AML-193 (cell line): ENCODE data around the gene NTN3.

ENCODE experiments used
- DNase-seq, 2 experiments: peaks; one replicate each; lab custom pipeline; 2025; lab: John Stamatoyannopoulos, UW

Gene NTN3

DNA sequence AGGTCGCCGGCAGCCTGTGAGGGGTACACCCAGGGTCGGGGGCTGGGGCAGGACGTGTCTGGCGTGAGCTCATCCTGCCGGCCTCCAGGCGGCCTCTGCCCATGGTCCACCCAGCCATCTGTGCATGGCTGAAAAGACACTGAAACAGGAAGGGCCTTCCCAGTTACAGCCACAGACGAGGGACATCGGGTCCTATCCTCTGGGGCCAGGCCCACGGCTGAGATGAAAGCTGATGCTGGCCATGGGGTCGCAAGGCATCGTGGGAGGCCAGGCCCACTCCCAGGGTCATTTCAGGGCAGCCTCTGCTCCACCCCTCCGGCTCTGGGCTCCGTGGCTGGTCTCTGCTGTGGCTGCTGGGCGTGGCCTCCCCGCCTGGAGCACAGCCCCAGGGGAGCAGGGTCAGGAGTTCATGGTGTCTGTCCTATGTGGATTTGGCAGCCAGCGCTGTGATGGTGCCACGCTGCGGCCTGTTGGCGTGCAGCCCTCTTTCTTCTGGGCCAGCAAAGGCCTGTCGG lies 26.1 kb downstream of the NTN3 start:
- DNase-seq = no peak

DNA sequence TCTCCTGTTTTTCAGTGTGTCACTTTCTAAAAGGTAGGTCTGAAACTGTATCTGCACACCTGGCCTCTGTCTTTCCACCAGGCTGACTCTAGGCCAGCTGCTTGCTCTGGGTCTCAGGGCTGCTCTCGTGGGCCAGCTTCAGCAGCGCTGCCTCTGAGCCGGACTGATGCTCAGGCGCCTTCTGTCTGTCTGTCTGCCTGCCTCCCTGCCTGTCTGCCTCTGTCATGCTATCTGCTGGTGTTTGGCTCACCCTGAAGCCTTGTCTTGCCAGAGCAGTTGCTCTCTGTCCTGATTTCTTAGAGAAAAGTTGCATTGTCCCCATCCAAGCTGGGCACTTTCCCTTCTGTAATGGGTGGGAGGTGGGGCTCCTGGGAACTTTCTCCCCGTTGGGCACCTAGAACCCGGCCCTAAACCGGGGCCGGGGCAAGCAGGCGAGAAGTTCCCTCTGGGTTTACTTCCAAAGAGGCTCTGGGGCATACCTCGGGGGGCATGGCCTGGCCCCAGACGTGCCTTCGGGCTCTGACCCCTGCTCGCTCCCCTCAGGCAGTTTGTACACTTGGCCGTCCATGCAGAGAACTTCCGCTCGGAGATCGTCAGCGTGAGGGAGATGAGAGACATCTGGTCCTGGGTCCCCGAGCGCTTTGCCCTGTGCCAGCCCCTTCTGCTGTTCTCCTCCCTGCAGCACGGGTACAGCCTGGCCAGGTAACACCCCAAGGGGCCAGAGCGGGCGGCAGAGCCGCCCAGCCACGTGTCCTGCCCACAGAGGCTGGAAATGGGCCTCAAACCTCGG lies 26.8 kb downstream of the NTN3 start:
- DNase-seq = no peak

DNA sequence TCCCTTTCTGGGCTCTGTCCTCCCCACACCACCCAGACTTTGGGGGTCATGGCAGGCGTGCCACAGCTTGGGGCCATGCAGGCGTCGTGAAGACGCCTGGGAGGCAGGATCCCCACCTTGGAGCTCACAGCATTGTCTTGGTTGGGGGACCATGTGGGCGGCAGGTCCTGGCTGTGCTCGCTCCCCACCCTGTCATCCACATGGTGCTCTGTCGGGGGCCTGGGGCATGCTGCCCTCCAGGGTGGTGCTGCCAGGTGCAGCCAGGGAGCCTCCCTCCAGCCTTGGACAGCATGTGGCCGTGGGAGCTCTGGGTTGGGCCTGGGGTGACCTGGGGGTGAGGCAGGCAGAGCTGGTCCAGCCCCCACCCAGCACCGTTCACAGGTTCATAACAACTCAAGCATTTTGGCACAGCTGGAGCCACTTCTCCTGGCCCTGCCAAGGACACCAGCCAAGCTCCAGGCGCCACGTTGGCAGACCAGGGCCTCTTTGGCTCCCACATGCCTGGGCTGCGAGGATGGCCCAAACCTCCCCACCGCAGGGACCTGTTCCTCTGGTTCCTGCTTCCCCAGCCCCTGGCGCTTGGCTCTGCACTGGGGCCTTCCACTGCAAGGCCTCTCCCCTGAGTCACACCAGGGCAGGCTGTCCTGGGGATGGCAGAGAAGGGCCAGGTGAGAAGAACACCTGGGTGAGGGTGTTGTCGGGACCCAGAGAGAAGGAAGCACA lies 27.6 kb downstream of the NTN3 start:
- no peak for DNase-seq

DNA sequence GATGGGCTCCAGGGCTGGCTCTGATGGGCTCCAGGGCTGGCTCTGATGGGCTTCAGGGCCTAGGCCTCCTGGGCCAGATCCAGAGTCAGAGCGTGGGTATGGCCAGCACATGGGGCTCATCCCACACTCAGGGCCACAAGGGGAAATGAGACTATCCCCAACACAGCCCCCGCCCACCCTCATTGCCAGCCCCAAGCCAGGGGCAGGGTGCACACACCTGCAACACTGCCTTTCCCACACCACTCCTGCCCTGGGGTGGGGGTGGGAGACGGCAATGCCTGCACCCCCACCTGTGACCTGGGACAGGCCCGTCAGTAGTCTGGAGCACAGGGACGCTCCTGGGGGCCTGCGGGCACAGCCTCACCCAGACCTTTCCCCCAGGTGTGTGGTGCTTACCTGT lies 28.4 kb downstream of the NTN3 start:
- DNase-seq = no peak

DNA sequence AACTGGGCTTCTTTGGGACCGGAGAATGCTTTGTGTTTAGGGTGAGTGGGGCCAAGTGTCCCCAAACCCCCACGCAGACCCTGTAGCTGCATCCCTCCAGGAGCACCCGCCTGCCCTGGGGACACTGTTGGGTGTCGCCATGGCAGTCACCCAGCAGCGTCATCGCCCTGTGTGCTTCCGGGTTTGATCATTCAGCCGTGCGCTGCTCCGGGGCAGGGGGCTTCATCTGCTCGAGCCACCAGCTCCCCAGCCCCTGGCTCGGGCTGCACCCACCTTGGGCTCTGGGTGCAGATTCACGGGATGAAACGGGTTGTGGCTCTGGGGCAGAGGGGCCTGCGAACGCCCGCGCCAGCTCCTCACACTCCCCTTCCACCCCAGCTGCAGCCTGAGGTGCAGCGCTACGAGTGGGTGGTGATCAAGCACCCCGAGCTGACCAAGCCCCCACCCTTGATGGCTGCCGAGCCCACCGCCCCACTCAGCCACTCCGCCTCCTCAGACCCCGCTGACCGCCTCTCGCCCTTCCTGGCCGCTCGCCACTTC lies 28.9 kb downstream of the NTN3 start:
- DNase-seq = no peak

DNA sequence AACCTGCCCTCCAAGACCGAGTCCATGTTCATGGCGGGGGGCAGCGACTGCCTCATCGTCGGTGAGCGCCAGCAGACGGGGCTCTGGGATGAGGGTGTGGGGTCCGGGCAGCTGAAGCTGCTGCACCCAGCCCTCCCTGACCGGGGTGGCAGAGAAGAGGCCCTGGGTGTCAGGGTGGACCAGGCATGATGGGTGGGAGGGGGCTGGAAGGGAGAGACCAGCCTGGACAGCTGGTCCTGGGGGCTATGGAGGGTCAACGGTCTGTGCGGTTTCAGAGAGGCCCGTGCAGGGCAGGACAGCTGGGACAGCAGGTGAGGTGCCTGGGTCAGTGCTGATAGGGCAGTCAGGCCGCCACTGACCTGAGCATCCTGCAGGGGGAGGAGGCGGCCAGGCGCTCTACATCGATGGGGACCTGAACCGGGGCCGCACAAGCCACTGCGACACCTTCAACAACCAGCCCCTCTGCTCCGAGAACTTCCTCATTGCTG lies 29.4 kb downstream of the NTN3 start:
- no peak for DNase-seq

DNA sequence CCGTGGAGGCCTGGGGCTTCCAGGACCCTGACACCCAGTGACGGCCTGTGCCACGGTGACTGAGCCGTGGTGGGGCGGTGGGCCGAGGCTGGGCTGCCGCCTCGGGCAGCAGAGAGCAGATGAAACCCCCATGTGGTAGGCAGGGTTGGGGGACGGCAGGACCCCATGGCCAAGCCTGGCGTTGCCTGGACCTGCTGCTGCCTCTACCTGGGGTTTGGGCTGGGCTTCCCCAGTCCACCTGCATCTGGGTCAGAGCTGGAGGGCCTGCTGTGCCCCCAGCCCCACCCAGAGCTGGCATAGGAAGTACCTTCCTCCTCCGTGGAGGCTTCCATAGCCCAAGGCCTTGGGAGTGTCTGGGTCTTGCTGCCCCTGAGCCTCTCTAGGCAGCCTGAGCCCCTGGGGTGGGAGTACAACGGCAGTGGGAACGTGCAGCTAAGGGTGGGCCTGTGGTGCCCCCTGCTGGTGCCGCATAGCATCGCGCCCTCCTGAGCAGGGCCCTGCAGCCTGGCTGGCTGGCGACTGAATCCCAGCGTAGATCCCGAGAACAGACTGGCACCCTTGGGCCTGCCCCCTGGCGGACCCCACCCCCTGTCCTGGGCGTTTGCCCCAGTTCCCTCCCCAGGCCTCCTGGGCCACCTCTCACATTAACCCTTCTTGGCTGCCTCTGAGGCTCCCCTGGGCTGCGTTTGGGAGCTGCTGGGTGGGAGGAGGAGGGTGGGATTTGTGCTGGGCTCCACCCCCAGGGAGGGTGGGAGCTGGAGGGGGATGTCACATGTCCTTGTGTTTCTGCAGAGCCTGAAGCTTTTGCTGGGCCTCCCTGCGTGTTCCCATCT lies 30.0 kb downstream of the NTN3 start:
- peak; percentile 41 to 51 for DNase-seq

DNA sequence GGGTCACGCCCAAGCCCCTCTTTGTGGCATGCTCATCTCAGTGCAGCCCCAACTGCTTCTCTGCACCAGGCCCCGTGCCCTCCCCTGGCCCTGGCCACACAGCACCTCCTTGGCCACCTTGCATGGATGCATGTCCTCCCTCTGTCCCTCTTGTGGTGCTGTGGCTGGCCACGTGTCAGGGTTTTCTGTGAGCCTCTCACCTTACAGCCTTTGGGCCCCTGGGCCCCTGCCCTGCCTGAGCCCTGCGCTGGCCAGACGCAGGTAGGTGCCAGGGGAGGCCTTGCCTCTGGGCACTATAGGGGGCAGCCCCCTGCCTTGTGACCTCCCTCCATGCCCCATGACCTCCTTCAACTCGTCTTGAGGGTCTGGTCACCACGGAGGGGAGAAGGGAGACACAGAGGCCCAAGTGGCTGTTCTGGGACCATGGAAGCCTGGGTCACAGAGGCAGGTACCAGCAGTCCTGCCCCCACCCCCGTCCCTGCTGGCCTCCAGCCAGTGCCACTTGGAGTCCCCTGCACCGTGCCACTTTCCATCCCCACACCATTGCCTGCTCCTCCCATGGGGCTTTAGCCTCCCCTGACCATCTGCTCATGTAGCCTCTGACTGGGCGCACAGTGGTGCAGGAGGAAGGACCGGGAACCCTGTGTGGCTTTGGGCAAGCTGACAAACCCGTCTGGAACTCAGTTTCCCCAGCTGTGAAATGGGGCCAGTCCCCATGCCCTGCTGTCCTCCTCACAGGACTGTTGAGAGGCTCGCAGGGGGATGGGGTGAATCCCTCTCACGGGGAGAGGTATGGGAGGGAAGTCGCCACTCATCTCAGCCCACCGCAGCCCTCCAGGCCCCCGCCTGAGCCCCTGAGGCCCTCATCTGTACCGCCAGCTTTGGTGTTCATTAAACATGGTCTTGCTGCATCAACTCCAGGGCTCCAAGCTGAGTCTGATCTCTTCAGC lies 31.1 kb downstream of the NTN3 start:
- no peak for DNase-seq

DNA sequence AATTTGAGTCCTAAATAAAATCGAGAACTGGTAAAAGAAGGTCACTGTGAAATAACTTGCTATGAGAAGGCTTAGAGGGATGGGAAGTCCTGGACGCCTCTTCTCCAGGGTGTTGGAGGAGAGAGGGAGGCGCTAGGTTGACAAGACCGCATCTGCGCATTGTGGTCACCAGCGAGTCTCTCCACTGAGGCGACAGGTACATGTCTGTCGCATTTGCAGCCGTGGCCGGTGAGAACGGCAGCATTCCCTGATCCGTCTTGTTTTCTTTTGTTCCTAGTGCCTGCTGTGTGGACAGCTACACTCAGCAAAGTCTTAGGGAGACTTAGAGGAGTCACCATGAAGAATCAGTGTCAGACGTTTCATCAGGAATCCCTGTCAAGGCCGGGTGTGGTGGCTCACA lies 34.6 kb downstream of the NTN3 start:
- no peak for DNase-seq

DNA sequence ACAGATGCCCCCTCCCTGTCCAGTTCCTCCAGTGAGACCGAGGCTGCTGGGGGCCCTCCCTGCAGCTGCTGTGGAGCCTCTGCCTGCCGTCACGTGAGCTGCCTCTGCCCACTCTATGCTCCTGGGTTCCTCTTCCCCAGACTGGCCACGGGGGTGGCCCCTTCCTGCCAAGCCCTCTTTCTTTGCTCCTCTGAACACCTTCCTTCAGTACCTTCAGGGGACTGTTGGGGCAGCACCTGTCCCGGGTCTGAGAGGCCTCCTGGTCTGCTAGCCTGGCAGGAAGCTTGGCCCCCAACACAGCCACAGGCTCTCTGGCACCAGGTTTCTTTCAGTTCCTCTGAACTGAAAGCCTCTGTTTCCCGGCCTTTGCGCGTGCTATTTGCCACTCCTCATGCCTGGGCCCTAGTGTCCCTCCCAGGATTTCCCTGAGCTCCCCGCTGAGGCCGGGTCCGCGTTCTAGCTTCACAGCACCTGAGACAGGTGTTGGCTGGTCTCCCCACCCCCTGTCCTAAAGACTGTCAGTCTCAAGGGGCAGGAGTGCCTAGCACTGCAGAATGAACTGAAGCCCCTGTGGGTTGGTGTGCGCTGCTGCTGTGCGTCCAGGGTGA lies 36.1 kb downstream of the NTN3 start:
- DNase-seq = no peak

DNA sequence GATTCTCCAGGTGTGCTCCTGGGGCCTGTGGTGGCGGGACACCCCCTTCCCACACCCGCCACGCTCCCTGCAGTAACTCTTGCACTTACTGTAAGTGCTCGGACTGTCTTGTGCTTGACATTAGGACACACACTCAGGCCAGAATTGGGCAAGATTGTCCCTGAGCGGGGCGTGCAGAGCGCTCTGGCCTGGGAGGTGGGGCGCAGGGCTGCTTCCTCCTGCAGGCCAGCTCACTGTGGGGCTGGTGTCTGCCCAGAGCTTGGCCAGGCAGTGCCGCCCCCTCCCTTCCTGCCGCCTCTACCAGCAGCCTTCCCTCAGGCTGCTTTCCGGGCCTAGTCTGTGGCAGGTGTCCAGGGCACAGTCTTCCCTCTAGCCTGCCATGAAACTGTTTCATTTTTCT lies 36.6 kb downstream of the NTN3 start:
- no peak for DNase-seq

DNA sequence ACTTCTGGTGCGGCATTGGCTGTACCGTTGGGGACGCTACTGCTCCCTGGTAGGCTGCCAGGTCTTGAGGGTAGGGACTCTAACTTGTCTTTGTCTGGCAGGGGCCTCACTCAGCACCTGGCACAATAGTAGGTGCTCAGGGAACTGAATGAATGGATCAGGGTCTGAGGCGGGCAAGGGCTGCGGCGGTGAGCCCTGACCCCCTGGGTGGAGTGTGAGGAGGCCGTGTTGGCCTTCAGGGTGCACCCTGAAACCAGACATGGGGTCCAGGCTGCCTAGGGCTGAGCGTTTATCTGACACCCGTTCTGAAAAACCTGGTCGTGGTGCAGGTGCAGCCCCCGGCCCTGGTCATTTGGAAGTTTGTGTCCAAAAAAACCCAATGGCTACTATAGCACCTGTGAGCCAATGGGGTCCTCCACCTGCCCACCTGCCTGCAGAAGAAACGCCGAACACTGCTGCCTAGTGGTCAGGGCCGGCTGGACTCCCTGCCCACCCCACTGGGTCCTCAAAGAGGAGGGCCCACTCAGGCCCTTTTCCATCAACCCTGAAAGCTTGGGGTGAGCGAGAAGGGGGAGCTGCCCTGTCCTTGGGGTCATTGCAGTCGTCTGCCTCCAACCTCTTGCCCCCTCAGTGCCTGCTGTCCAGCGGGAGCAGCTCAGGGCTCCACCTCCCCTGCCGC lies 37.8 kb downstream of the NTN3 start:
- no peak for DNase-seq

DNA sequence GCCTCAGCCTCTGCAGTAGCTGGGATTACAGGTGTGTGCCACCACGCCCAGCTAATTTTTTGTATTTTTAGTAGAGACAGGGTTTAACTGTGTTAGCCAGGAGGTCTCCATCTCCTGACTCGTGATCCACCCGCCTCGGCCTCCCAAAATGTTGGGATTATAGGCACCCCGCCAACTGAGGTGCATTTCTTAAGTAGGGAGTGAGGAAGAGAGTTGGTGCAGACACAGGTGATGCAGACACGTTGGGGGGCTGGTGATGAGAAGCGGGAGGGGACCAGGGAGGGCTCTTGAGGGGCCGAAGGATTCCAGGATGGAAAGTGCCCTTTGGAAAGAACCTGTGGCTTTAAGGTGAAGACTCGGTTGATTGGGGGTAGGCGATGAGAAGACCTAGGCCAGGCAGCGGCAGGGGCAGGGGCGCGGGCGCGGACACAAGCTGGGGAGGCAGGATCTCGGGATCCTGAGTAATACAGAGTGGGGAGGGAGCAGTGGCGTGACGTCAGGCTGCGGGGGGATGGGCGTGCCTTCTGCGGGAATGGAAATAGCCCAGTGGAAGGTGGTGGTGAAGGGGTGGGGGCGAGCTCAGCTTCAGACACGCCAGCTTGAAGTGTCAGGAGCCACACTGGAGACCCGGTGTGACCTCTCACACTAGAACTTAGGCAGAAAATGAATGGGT lies 40.2 kb downstream of the NTN3 start:
- no peak for DNase-seq

DNA sequence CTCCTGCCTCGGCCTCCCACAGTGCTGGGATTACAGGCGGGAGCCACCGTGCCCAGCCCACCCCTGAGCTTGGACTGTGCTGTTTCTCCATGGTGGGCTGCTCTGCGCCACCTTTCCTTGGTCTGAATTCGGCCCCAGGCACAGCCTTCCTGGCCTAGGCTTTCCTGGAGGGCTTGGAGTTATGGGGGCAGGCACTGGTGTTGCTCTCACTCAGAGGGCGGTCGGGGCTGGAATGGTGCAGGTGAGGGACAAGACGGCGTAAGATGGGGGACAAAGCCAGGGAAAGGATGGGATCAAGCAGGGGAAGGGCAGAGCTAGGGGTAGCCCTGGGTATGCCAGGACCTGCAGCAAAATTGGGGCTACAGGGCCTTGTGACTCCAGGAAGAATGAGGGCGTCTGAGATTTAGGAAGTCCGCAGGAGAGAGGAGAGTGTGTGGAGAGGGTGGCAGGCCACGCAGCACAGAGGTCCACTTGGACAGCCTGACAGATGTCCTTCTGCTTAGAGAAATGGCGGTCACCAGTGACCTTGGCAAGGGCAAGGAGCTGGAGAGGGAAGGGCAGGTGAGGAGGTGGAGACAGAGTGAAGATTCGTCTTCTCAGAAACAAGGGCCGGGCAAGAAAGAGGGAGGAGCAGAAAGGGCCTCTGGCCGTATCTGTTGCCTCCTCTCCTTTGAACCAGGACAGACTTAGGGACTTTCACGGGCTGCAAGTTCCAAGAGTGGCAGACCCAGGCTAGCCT lies 41.1 kb downstream of the NTN3 start:
- no peak for DNase-seq

DNA sequence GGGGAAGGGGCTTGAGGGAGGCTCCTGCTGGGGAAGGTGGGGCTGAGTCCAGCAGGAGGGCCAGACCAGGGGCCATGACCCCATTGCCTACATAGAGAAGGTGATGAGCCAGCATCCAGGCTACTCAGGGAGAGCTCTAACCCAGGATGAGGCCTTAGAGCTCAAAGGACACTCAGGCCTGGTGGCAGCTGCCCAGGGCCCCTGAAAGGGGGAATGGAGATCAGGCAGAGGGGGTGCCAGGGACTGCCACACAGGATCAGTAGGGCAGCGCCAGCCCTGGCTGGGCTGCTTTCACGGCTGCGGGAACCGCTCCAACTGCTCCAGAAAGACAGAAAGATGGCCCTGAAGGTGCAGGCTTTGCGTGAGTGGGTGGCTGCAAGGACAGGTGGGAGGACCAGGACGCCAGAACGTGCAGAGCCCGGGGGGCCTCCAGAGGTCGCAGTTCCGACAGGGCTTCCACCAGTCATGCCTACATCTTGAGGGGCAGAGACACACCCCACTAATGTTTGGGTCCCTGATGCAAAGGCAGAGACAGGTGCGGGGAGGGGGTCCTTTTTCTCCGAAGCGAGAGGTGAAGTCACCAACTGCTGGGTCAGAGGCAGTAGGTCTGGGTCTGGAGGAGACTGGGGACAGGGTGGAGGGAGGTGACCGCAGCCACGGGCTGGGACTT lies 41.8 kb downstream of the NTN3 start:
- DNase-seq = no peak

DNA sequence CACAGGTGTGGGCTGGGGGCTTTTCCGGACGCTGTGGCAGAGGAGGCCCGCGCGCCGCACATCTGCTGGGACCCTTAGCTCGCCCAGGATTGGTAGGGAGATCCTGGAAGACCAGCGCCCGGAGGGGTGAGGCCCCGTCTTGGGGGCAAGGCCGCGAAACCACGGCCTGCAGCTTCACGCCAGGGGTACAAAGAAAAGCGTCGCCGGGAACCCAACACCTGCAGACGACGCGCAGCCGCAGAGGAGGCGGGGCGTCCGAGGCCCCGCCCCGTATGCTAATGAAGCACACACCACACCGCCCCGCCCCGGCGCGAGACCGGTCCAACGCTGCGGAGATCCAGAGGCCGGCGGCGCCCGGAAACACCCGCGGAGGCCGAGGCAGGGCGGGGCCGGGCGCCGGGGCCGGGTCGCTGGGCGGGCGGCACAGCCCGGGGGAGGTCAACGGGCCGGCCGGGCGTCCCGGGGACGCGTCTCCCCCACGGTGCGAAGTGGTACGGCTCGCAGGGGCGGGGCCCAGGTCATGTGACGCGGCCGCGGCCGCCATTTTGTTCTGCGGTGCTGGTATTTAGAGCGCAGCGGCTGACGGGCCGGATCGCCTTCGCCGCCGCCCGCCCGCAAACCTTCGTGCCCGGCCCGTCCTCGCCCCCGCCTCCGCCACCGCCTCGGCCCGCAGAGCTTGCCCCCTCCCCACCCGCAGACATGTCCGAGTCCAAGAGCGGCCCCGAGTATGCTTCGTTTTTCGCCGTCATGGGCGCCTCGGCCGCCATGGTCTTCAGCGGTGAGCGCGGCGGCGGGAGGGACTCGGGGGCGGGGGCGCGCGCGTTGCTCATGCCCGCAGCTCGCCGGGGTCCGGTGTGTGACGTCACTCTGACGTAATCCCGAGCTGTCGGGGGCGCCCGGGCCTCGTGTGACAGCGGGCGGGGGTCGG lies 42.6 kb downstream of the NTN3 start, which contains the start of gene ATP6V0C:
ATP6V0C (plus strand) TSS at position 548 of the 928 bp plus-strand sequence; CDS start at position 700, 152 bp downstream.
- peak; percentile 59 to 92 for DNase-seq
